NB4 (cell line): Measurements from ENCODE around the gene CILP2.

Experiments used
- MYC ChIP-seq: IDR thresholded peaks from 2 replicates; pipeline ENCODE4 v1.6.1; 2011; ENCODE audit warnings: low read depth, low read length
- POLR2A ChIP-seq: IDR thresholded peaks from 2 replicates; pipeline ENCODE4 v1.6.1; 2011; ENCODE audit warnings: mild to moderate bottlenecking; ENCODE audit not compliant: insufficient read length; ENCODE audit errors: extremely low read depth
- TF ChIP-seq, protein P1 (sequence below): IDR thresholded peaks from one replicate; pipeline ENCODE4 v1.5.1; 2012; ENCODE audit warnings: low read depth, low read length

DNA sequence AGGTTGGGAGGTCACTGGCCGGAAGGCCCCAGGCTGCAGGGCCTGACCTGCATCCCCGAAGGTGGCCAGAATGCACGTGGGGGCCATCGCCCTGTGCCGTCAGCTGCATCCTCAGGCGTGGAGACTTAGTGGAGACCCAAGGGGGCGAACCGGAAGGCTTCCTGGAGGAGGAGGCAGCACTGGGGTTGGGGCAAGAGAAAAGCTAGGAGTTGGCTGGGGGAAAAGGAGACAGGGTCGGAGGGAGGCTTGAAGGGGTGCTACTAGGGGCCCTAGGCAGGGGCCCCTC, 10.8 kb upstream of the CILP2 start:
- TF ChIP-seq POLR2A = no peak
- TF ChIP-seq, protein P1, sequence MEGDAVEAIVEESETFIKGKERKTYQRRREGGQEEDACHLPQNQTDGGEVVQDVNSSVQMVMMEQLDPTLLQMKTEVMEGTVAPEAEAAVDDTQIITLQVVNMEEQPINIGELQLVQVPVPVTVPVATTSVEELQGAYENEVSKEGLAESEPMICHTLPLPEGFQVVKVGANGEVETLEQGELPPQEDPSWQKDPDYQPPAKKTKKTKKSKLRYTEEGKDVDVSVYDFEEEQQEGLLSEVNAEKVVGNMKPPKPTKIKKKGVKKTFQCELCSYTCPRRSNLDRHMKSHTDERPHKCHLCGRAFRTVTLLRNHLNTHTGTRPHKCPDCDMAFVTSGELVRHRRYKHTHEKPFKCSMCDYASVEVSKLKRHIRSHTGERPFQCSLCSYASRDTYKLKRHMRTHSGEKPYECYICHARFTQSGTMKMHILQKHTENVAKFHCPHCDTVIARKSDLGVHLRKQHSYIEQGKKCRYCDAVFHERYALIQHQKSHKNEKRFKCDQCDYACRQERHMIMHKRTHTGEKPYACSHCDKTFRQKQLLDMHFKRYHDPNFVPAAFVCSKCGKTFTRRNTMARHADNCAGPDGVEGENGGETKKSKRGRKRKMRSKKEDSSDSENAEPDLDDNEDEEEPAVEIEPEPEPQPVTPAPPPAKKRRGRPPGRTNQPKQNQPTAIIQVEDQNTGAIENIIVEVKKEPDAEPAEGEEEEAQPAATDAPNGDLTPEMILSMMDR = no peak
- TF ChIP-seq MYC = no peak
